Stimulated activated CD4-positive, alpha-beta T cell treated with anti-CD3 and anti-CD28 coated beads, Interleukin-12 subunit alpha, Interleukin-12 subunit beta, amount 100 ng/mL, for 24 hours (primary cell): Measurements from ENCODE around the gene LRRC51.
A peak's percentile ranks its signal among the peaks of the same experiment; 100 is the strongest.

Experiments
- DNase-seq, 2 experiments: peaks; one replicate each; pipeline ENCODE4 v3.0.0-alpha.2; 2020; ENCODE audit warnings: low read depth in 2 of 2

LRRC51 gene

GRCh38 chr11:72070491-72070890 lies 10.2 kb upstream of the LRRC51 start:
- DNase-seq, result no peak

DNA sequence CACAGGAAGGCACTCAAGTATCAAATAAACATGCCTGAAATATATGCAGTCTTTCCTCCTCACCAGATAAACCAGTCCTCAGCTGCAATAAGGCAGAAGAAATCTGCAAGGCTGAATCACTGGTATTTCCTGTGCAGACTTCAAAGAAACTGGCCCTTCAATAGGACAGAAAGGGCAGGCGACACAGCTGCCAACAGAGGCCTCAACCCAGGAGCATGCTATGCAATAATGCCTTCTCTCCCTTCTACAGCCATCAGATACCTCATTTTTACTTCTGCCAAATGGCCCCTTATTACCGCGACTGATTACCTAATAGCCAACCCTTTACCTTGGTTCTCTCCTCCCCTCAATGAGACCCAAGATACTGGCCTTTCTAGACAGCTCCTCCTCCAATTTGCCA lies 8.3 kb upstream of the LRRC51 start:
- no peak for DNase-seq

- DNase-seq, result no peak
Measured at GRCh38 chr11:72075109-72075508, 5.5 kb upstream of the LRRC51 start.

GRCh38 chr11:72075756-72076155 lies 4.9 kb upstream of the LRRC51 start:
- no peak for DNase-seq

GRCh38 chr11:72078477-72078876 lies 2.2 kb upstream of the LRRC51 start:
- DNase-seq, result no peak

- no peak for DNase-seq
Measured at GRCh38 chr11:72079819-72080325, 778 bp upstream of the LRRC51 start.

DNA sequence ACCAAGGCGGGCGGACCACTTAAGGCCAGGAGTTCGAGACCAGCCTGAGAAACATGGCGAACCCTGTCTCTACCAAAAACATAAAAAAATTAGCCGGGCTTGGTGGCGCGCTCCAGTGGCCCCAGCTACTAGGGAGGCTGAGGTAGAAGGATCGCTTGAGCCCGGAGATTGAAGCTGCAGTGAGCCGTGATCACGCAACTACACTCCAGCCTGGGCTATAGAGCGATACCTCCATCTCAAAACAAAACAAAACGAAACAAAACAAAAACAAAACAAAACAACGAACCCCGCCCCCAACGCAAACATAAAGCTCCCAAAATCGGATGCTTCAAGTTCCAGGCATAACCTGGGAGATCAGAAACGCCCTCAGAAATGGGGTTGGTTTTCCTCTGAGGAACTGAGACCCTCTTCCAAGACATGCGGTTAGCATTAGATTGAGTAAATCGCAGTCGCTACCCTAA lies 564 bp downstream of the LRRC51 start:
- no peak for DNase-seq

DNA sequence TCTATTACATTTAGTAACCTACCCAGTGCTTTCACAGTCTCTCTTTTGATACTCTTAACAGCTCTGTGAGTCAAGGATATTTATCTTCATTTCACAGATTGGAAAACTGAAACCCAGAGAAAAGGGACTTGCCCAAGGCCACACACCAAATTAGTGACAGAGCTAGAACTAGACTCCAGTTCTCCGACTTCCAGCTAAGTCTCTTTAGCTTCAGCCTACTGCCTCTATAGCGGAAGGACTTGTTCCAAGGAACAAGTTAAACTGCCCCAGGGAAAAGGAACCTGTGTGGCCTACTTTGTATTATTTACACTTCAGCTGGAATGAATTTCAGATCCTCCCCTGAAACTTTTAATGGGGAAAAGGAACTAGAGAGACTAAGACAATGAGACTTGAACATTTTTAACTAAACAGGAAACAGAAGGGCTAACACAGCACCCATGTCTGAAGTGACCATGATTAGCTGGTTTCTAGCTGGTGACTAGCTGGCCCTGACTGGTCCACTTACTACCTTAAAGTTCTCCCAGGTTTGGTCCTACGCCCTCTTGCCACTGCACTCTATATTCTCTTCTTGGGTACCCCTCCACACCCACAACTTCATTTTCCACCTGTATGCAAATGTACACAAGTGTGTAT lies 1.3 kb downstream of the LRRC51 start:
- DNase-seq, result no peak

DNA sequence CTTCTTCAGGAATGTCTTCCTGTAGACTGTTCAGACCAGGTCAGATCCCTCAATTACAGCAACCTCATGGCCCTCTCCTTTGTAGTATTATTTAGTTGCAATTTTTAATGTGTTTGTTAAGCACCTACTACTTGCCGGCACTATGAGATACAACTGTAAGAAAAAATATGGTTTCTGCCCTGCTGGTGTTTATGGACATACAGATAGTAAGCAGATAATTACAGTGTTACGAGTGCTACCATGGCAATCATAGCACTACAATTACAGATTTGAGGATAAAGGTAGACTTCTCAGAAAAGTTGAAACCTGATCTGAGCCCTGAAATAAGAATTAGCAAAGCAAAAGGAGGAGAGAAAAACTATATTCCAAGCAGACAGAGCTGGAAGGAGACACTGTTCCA lies 2.8 kb downstream of the LRRC51 start:
- DNase-seq, result no peak

DNA sequence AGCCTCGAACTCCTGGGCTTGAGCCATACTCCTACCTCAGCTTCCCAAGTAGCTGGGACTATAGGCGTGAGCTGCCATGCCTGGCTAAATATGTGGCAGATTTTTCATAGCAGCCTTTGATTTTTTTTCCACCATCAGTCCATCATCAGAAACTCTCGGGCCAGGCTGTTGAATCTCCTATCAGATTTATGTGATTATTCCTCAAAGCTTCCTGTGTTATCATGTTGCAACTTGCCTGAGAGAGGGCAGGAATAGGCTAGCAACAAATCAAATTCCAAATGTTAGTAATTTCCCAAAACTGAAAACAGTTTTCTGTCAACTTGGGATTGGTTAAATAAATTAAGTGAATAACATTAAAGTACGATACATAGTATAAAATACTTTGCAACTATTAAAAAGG lies 3.4 kb downstream of the LRRC51 start:
- no peak for DNase-seq

GRCh38 chr11:72084965-72085364 lies 4.3 kb downstream of the LRRC51 start:
- DNase-seq, result no peak

DNA sequence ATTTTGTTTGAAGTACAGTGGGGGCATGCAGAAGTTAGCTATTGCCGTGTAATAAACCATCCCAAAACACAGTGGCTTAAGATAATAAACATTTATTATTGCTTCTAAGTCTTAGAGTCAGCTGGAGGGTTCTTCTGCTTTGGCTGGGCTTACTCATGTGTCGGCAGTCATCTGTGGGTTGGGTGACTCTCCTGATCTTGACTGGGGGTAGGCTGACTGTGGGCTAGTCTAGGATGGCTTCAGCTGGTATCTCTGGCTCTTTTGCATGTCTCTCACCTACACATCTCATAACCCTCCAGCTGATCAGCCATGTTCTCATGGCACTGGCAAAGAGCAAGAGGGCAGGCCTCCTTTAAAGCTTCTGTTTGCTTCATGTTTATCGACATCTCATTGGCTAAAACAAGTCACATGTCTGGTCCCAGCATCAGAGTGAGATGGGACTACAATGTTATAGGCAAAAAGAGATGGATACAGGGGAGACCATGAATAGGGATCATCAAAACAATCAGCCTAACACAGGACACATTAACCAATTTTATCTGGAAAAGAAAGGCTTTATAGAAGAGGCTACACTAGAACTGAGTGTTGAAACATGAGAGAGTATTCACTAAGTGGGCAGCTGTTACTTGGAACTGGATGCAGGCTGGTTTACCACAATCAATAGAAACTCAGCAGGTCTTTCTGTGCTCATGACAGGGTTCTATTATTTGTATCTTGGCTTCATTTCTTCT lies 5.1 kb downstream of the LRRC51 start:
- DNase-seq, result no peak

DNA sequence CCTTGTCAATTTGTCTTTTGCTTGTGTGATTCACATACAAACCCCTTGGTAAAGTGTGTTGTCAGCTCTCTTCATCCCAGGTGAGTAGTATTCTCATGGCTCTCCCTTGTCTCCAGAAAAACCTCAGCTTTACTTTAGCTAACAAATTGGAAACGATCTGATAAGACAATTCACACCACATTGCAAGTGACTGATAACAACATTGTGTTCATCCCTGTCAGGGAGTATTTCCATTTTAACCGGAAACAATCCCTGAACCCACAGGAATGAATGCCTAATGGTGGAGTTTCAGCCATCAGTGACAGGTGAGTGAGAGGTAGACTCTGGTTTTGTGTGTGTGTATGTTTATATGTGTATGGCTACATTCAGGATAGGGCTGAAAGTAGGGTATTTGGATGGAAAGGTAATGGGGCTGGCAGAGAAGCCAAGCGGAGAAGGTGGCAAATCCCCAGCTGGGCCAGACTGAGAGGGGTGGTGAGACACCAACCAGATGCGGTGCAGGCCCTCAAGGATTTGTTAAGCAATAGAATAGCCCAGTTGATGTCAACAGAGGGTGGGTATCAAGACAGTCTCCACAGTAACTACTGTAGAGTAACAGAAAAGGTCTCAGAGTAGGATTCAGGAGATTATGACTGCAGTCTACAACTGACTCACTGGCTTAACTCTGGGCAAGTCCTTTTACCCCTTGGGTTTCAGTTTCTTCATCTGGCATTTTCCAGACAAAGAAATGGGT lies 7.6 kb downstream of the LRRC51 start:
- DNase-seq, result no peak

GRCh38 chr11:72091292-72091691 lies 10.6 kb downstream of the LRRC51 start:
- DNase-seq, result peak; percentile 29 to 51

DNA sequence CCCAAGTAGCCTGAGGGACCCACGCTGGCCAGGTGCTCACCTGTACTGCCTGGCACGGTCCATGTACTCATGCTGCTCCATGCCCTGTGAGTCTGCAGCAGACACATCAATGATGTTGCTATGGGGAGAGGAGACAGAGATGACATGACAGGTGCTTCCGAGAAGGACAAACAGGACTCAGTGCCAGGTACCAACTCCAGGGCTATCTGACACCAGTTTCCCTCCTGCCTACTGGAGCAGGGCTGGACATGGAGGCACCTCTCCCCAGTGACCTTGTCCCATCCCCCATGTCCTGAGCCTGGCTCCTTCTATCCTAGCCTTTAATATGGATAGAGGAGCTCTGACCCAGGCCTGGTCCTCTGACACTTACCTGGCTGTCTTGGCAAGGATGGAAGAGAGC lies 18.1 kb downstream of the LRRC51 start:
- DNase-seq, result no peak

GRCh38 chr11:72100009-72100408 lies 19.4 kb downstream of the LRRC51 start:
- DNase-seq, result no peak

DNA sequence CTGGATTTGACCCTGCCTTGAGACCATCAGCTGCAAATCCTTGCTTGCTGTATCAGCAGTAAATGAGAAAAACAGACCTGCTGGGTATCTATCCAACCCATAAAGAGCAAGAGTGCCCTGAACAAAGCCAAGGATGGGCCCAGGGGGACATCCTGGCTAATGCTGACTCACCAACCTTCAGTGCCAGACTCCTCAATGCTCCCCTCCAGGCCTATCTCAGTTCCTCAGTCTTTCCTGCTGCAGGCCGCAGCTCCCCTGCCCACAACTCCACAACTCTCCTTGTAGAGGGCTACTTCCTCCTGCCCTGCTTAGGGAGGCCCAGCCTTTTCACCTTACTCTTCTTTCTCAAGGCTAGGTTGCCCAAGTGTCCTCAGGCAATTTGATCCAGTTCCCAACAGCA lies 19.8 kb downstream of the LRRC51 start:
- no peak for DNase-seq

- no peak for DNase-seq
Measured at GRCh38 chr11:72102162-72102561, 21.5 kb downstream of the LRRC51 start.

DNA sequence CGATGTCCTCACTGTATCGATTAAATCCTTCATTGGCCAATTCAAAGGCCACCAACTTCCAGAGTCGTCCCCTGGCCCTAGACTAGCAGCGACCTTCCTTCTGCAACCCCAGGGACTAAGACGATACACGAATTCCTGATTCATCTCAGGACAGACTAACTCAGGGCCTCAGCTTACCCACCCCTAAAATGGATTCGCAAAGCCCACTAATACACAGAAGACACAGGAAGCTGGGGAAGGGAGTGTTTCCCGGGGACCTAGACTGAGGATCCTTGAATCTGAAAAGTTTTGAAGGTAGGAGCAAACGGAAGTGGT lies 21.9 kb downstream of the LRRC51 start:
- no peak for DNase-seq

DNA sequence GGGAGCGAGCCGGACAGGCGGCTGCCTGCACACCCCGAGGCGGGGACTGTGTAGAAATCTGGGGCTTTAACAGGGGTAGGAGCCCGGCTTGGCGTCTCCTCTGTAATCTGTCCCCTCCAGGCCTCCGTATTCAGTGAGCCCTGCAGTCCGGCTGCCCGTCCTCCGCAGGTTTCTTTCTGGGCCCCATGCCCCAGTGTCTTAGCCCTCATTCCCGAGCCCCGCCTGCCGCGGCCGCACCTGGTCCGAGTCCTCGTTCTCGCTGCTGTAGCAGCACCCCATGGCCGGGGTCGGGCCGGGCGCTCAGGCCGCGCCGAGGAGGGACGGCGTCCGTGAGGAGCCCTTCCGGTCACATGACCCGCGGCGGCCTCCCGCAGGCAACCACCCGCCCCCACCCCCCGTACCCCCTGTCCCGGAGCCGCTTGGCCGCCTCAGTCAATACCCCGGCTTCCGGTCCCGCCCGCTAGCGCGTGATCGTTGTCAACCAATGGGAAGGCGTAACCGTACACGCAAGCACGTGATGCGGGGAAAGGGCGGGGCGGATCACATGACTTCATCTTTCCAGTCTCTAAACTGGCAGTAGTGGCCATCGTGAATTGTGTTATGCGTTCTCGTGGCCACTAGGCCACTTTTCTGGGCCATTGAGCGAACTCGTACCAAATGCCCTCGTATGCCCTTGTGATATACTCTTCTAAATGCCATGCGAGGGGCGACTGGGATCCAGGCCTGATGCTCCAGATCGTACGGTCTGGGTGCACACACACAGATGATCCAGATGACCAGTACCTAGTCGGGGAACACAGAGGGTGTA lies 22.5 kb downstream of the LRRC51 start, which contains the start of gene LAMTOR1:
Gene LAMTOR1 (minus strand): TSS at position 352 of the 808 bp plus-strand sequence. CDS start 73 bp downstream, at position 279.
- DNase-seq, result peak; percentile 96 to 99

DNA sequence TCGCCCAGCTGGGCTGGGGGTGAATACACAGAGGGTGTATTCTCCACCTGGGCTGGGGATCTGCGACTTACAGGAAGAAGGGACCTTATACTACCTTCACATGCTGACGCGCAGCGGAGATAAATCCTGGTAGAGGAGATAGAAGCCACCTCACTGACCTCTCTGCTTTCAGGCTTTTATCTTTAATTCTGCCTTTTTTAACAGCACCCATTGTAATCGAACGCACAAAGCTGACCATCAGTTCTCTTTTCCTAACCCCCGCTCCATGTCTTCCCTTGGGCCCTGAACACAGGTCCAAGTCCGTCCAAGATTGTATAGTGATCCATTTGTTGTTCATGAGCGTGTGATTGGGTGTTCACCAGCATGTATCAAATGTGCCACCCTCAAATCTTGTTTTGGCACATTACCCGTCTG lies 23.1 kb downstream of the LRRC51 start:
- DNase-seq, result no peak

- DNase-seq, result no peak
Measured at GRCh38 chr11:72105888-72106287, 25.2 kb downstream of the LRRC51 start, which contains the start of gene TOMT. TSS of gene TOMT (plus strand) at chr11:72105924. CDS start at chr11:72105952, 28 bp downstream.
